Activated T-cell treated with anti-CD3 and anti-CD28 coated beads, Interleukin-2, amount 50 U/mL, for 48 hours (primary cell): ENCODE results near the gene KIF25.
"Not testable (repeated sequence)": the region's sequence is repeated elsewhere in the genome, so short reads cannot be mapped to it uniquely, and the experiment has no call there.

Source experiments
- DNase-seq, 2 experiments: peaks; one replicate each; pipeline ENCODE4 v3.0.0-alpha.2; 2020

Gene KIF25

GRCh38 chr6:167996424-167997199, 859 bp upstream of the KIF25 start:
- DNase-seq: no peak

GRCh38 chr6:167998215-167998614, 744 bp downstream of the KIF25 start:
- DNase-seq: no peak

GRCh38 chr6:168000198-168001028, 2.9 kb downstream of the KIF25 start:
- no peak for DNase-seq

GRCh38 chr6:168001029-168001332, 3.5 kb downstream of the KIF25 start:
- no peak for DNase-seq

GRCh38 chr6:168001514-168001913, 4.0 kb downstream of the KIF25 start:
- DNase-seq: not testable (repeated sequence)

- no peak for DNase-seq
Observed at GRCh38 chr6:168002804-168003203, 5.3 kb downstream of the KIF25 start.

GRCh38 chr6:168004023-168004422, 6.6 kb downstream of the KIF25 start:
- no peak for DNase-seq

- no peak for DNase-seq
Observed at GRCh38 chr6:168004945-168005344, 7.5 kb downstream of the KIF25 start.

GRCh38 chr6:168005796-168006195, 8.3 kb downstream of the KIF25 start:
- DNase-seq: no peak

GRCh38 chr6:168007592-168008338, 10.3 kb downstream of the KIF25 start:
- DNase-seq: no peak

GRCh38 chr6:168009331-168009730, 11.9 kb downstream of the KIF25 start:
- no peak for DNase-seq

GRCh38 chr6:168011291-168011690, 13.8 kb downstream of the KIF25 start:
- DNase-seq: no peak

GRCh38 chr6:168012431-168013249, 15.2 kb downstream of the KIF25 start:
- no peak for DNase-seq

- no peak for DNase-seq
Observed at GRCh38 chr6:168013250-168013915, 15.9 kb downstream of the KIF25 start.

- no peak for DNase-seq
Observed at GRCh38 chr6:168014428-168014827, 17.0 kb downstream of the KIF25 start.

- DNase-seq: no peak
Observed at GRCh38 chr6:168015009-168015408, 17.5 kb downstream of the KIF25 start.

- DNase-seq: no peak
Observed at GRCh38 chr6:168015482-168016175, 18.2 kb downstream of the KIF25 start.

GRCh38 chr6:168016176-168016620, 18.7 kb downstream of the KIF25 start:
- no peak for DNase-seq

- no peak for DNase-seq
Observed at GRCh38 chr6:168016721-168017525, 19.5 kb downstream of the KIF25 start.

GRCh38 chr6:168017629-168018028, 20.2 kb downstream of the KIF25 start:
- no peak for DNase-seq

GRCh38 chr6:168018664-168019063, 21.2 kb downstream of the KIF25 start:
- no peak for DNase-seq
